HG03520 (cell line): Measurements from ENCODE around the gene CRHR2.
"Not testable (repeated sequence)": the region's sequence is repeated elsewhere in the genome, so short reads cannot be mapped to it uniquely, and the experiment has no call there.

ENCODE experiments used
- ATAC-seq: cut with Tn5 transposase; IDR thresholded peaks from one replicate; pipeline ENCODE4 v1.9.1; 2021; ENCODE audit warnings: mild to moderate bottlenecking, moderate library complexity; ENCODE audit not compliant: unreplicated experiment

Gene CRHR2

GRCh38 chr7:30682212-30683083 lies at the start of gene CRHR2:
Gene CRHR2, minus strand, starts transcription at chr7:30682456. Its CDS starts 176 bp downstream, at chr7:30682280.
- ATAC-seq = no peak

- no peak for ATAC-seq
Observed at GRCh38 chr7:30731581-30731980, 49.3 kb upstream of the CRHR2 start.

- ATAC-seq = no peak
Observed at GRCh38 chr7:30730996-30731395, 48.7 kb upstream of the CRHR2 start.

- no peak for ATAC-seq
Observed at GRCh38 chr7:30730097-30730496, 47.8 kb upstream of the CRHR2 start.

- ATAC-seq = no peak
Observed at GRCh38 chr7:30729642-30730041, 47.4 kb upstream of the CRHR2 start.

- no peak for ATAC-seq
Observed at GRCh38 chr7:30728591-30729100, 46.4 kb upstream of the CRHR2 start.

- ATAC-seq = no peak
Observed at GRCh38 chr7:30727061-30727945, 45.0 kb upstream of the CRHR2 start.

GRCh38 chr7:30726296-30727006 lies 44.2 kb upstream of the CRHR2 start:
- ATAC-seq = no peak

- ATAC-seq = no peak
Observed at GRCh38 chr7:30723776-30724175, 41.5 kb upstream of the CRHR2 start.

- ATAC-seq = no peak
Observed at GRCh38 chr7:30722671-30723070, 40.4 kb upstream of the CRHR2 start.

GRCh38 chr7:30722187-30722586 lies 39.9 kb upstream of the CRHR2 start:
- no peak for ATAC-seq

GRCh38 chr7:30721211-30721610 lies 39.0 kb upstream of the CRHR2 start:
- no peak for ATAC-seq

- not testable (repeated sequence) for ATAC-seq
Observed at GRCh38 chr7:30719434-30719833, 37.2 kb upstream of the CRHR2 start.

GRCh38 chr7:30717181-30717580 lies 34.9 kb upstream of the CRHR2 start:
- no peak for ATAC-seq

- ATAC-seq = no peak
Observed at GRCh38 chr7:30714129-30714528, 31.9 kb upstream of the CRHR2 start.

GRCh38 chr7:30713392-30713791 lies 31.1 kb upstream of the CRHR2 start:
- no peak for ATAC-seq

GRCh38 chr7:30710669-30711068 lies 28.4 kb upstream of the CRHR2 start:
- no peak for ATAC-seq

GRCh38 chr7:30709549-30709948 lies 27.3 kb upstream of the CRHR2 start:
- ATAC-seq = no peak

- ATAC-seq = no peak
Observed at GRCh38 chr7:30708983-30709382, 26.7 kb upstream of the CRHR2 start.

GRCh38 chr7:30708412-30708811 lies 26.2 kb upstream of the CRHR2 start:
- ATAC-seq = no peak
